NT2/D1 (cell line): ENCODE results near the gene USP50.

Experiments used
- SUZ12 ChIP-seq: IDR thresholded peaks from 2 replicates; pipeline ENCODE4 v1.6.1; 2011; ENCODE audit not compliant: insufficient read length, insufficient read depth; ENCODE audit errors: extremely low read depth
- YY1 ChIP-seq: IDR thresholded peaks from 2 replicates; pipeline ENCODE4 v1.6.1; 2011; ENCODE audit not compliant: insufficient read length, insufficient read depth
- ZNF274 ChIP-seq: IDR thresholded peaks from 2 replicates; pipeline ENCODE4 v1.6.1; 2011; ENCODE audit warnings: mild to moderate bottlenecking, low read depth, low read length

- TF ChIP-seq SUZ12 (no peak), YY1 (no peak), ZNF274 (no peak)
Measured at GRCh38 chr15:50487287-50487686, 59.2 kb downstream of the USP50 start.
